HCT116 (cell line): Measurements from ENCODE around the gene CRMP1.

Experiments used
- CBX3 ChIP-seq: IDR thresholded peaks from 2 replicates; pipeline ENCODE4 v1.6.1; 2012; ENCODE audit warnings: low read depth
- CTCF ChIP-seq, 3 experiments: fragments of 200-600 bp in 1 of 3; sonication (generic) in 1 of 3; IDR thresholded peaks in 2 of 3; conservative IDR thresholded peaks in 1 of 3; 2 replicates each; pipeline ENCODE4 v1.5.1; 2012 to 2017; ENCODE audit warnings: low read depth in 2 of 3, low read length in 2 of 3, antibody characterized with exemption in 1 of 3, borderline replicate concordance in 1 of 3, control low read depth in 1 of 3, mild to moderate bottlenecking in 1 of 3, mixed read lengths in 1 of 3, mixed run types in 1 of 3, moderate library complexity in 1 of 3; ENCODE audit not compliant: insufficient read depth in 1 of 3
- EZH2phosphoT487 ChIP-seq: fragments of 200-600 bp; IDR thresholded peaks from 2 replicates; pipeline ENCODE4 v1.6.1; 2018; ENCODE audit warnings: antibody characterized with exemption, borderline replicate concordance
- FOSL1 ChIP-seq: IDR thresholded peaks from 2 replicates; pipeline ENCODE4 v1.6.1; 2012; ENCODE audit warnings: low read depth
- JUND ChIP-seq: IDR thresholded peaks from 2 replicates; pipeline ENCODE4 v1.6.1; 2012
- POLR2A ChIP-seq: IDR thresholded peaks from 2 replicates; pipeline ENCODE4 v1.7.0; 2011; ENCODE audit warnings: borderline replicate concordance; ENCODE audit not compliant: insufficient read depth, insufficient read length; ENCODE audit errors: extremely low read depth
- REST ChIP-seq: IDR thresholded peaks from 2 replicates; pipeline ENCODE4 v1.6.1; 2012; ENCODE audit warnings: low read depth
- SIN3A ChIP-seq: IDR thresholded peaks from 2 replicates; pipeline ENCODE4 v1.6.1; 2012; ENCODE audit warnings: low read depth
- ZFX ChIP-seq: fragments of 450-650 bp; IDR thresholded peaks from 2 replicates; pipeline ENCODE4 v1.6.1; 2017

DNA sequence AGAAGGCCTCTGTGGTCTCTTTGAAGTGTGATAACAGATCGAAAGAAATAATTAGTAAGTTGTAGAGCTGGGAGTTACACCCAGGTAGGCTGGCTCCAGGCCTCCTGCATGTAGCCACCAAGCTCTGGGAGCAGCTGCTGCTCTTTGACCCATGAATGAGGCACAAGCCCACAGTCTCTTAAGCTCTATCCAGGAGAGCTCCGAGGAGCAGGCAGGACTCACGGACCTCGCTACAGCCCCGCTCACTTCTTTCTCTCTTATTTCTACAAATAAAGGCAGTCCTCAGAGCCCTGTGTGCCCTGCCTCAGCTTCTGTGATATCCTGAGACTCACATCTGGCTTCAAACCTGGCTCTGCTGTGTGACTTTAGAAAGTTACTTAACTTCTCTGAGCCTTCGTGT is 95.0 kb downstream of the CRMP1 start:
- TF ChIP-seq JUND (no peak), CTCF (IDR thresholded peaks at IDR 0.05 in 2 of 3, conservative IDR thresholded peaks at IDR 0.05 in 1 of 3; ENCODE audit: borderline replicate concordance in 1 of 3, insufficient read depth in 1 of 3, low read depth in 2 of 3, low read length in 2 of 3) (no peak), FOSL1 (no peak), CBX3 (no peak), SIN3A (no peak), REST (no peak), EZH2phosphoT487 (no peak), ZFX (no peak), POLR2A (no peak)
